Measurements from ENCODE around the gene TBC1D22A.

- no peak for TF ChIP-seq POLR2AphosphoS5 (IDR thresholded peaks at IDR 0.05; ENCODE audit: low read depth)
- TF ChIP-seq, protein P1, sequence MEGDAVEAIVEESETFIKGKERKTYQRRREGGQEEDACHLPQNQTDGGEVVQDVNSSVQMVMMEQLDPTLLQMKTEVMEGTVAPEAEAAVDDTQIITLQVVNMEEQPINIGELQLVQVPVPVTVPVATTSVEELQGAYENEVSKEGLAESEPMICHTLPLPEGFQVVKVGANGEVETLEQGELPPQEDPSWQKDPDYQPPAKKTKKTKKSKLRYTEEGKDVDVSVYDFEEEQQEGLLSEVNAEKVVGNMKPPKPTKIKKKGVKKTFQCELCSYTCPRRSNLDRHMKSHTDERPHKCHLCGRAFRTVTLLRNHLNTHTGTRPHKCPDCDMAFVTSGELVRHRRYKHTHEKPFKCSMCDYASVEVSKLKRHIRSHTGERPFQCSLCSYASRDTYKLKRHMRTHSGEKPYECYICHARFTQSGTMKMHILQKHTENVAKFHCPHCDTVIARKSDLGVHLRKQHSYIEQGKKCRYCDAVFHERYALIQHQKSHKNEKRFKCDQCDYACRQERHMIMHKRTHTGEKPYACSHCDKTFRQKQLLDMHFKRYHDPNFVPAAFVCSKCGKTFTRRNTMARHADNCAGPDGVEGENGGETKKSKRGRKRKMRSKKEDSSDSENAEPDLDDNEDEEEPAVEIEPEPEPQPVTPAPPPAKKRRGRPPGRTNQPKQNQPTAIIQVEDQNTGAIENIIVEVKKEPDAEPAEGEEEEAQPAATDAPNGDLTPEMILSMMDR (conservative IDR thresholded peaks at IDR 0.05; ENCODE audit: low read depth in 2 of 2) = no peak
- no peak for TF ChIP-seq EZH2phosphoT487 (IDR thresholded peaks at IDR 0.05; ENCODE audit: unreplicated experiment)
- TF ChIP-seq ETS1 (IDR thresholded peaks at IDR 0.05) = no peak
These were observed 440.5 kb downstream of the TBC1D22A start for GRCh38 chr22:47202819-47203553.
